ENCODE measurements around the gene RAB6A.

The RAB6A gene

DNA sequence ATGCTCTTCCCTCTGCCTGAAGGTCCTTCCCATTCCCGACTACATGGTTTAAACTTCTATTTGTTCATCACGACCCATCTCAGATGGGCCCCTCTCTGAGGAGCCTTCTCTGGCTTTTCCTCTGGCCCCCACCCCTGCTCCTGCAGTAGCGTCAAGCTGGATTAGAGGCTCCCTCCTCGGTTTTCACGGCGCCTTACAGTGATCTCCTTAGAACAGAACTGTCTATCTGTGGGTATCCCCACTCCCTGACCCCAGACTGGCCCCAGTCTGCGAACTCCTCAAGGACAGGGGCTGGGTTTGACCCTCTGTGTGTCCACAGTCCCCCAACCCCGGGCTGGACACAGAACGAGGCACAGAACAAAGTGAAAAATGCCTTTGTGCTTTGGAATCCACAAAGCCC lies 111.7 kb downstream of the RAB6A start:
- peaks cover 8% of the 10 kb centered on the region for H3K4me1 ChIP-seq (ENCODE audit: low read depth, poor library complexity, severe bottlenecking)
- no peak overlapping the region for H3K4me3 ChIP-seq (IDR thresholded peaks at IDR 0.05; ENCODE audit: insufficient read depth, low read depth, low read length)
- no peaks in the 10 kb centered on the region for H3K27me3 ChIP-seq (ENCODE audit: insufficient read depth, low read depth)
- H3K4me2 ChIP-seq: no peak overlapping the region
- H4K20me1 ChIP-seq (ENCODE audit: insufficient read depth): no peaks in the 10 kb centered on the region
- H3K79me2 ChIP-seq (ENCODE audit: insufficient read depth, low read depth): no peaks in the 10 kb centered on the region
- TF ChIP-seq, protein P1, sequence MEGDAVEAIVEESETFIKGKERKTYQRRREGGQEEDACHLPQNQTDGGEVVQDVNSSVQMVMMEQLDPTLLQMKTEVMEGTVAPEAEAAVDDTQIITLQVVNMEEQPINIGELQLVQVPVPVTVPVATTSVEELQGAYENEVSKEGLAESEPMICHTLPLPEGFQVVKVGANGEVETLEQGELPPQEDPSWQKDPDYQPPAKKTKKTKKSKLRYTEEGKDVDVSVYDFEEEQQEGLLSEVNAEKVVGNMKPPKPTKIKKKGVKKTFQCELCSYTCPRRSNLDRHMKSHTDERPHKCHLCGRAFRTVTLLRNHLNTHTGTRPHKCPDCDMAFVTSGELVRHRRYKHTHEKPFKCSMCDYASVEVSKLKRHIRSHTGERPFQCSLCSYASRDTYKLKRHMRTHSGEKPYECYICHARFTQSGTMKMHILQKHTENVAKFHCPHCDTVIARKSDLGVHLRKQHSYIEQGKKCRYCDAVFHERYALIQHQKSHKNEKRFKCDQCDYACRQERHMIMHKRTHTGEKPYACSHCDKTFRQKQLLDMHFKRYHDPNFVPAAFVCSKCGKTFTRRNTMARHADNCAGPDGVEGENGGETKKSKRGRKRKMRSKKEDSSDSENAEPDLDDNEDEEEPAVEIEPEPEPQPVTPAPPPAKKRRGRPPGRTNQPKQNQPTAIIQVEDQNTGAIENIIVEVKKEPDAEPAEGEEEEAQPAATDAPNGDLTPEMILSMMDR (conservative IDR thresholded peaks at IDR 0.05; ENCODE audit: low read depth, low read length): no peak
- no peak overlapping the region for H3K27ac ChIP-seq
- H3K9ac ChIP-seq: no peak overlapping the region
- H2AFZ ChIP-seq (ENCODE audit: low read depth): no peak overlapping the region
- no peaks in the 10 kb centered on the region for H3K36me3 ChIP-seq (ENCODE audit: insufficient read depth)

DNA sequence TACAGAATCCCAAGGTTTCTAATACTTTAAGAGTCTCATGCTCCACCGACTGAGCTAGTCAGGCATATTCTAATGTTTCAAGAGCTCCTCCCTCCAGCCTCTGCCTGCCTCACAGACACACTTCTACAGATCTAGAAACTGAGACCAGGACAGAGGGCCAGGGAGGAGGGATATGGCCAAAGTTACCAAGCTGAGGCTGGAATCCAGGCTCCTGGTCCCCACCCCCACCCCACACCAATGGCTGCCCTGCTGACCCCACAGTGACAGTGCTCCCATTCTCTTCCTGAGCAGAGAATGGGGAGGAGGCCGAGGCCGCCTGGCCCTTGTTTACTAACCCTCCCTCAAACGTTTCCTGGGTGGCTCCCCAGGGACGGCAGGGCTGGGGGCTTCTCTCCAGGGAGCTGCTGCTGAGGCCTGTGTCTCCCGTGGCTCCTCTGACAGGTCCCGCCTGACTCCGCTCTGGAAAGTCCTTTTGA lies 112.3 kb downstream of the RAB6A start:
- Histone ChIP-seq H3K4me1 (ENCODE audit: low read depth, poor library complexity, severe bottlenecking) (peaks cover 8% of the 10 kb centered on the region), H3K4me3 (IDR thresholded peaks at IDR 0.05; ENCODE audit: insufficient read depth, low read depth, low read length) (no peak overlapping the region)

DNA sequence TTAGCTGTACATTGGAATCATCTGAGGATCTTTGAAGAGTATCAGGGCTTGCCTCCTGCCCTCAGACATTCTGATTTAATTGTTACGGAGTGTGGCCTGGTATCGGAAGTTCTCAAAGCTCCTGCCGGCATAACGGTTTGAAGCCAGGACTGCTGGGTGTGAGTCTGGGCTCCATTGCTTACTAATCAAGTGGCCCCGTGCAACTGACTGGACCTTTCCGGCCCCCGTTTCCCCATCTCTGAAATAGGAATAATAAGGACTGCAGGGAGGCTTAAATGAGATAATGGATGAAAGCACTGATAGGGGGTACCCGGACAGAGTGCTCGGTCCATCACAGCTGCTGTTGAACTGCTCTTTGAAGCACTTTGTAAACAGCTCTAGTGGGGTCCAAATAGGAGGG lies 112.8 kb downstream of the RAB6A start:
- Histone ChIP-seq H2AFZ (ENCODE audit: low read depth) (peak overlapping the region; percentile 90; the same call in 1 of the 2 replicates), H3K4me2 (peak overlapping the region; percentile 88; the same call in 1 of the 2 replicates), H3K36me3 (ENCODE audit: insufficient read depth) (no peaks in the 10 kb centered on the region), H3K27me3 (ENCODE audit: insufficient read depth, low read depth) (no peaks in the 10 kb centered on the region), H3K4me1 (ENCODE audit: low read depth, poor library complexity, severe bottlenecking) (peaks cover 8% of the 10 kb centered on the region), H3K79me2 (ENCODE audit: insufficient read depth, low read depth) (no peaks in the 10 kb centered on the region), H3K9ac (no peak overlapping the region), H3K27ac (no peak overlapping the region), H3K4me3 (IDR thresholded peaks at IDR 0.05; ENCODE audit: insufficient read depth, low read depth, low read length) (no peak overlapping the region), H4K20me1 (ENCODE audit: insufficient read depth) (no peaks in the 10 kb centered on the region)
- TF ChIP-seq, protein P1 (conservative IDR thresholded peaks at IDR 0.05; ENCODE audit: low read depth, low read length): no peak

More for the DNA sequence above, 112.3 kb downstream of the RAB6A start:
- Histone ChIP-seq H3K79me2 (ENCODE audit: insufficient read depth, low read depth) (no peaks in the 10 kb centered on the region), H3K27ac (no peak overlapping the region), H2AFZ (ENCODE audit: low read depth) (no peak overlapping the region), H3K27me3 (ENCODE audit: insufficient read depth, low read depth) (no peaks in the 10 kb centered on the region), H3K9ac (no peak overlapping the region), H3K4me2 (no peak overlapping the region), H3K36me3 (ENCODE audit: insufficient read depth) (no peaks in the 10 kb centered on the region), H4K20me1 (ENCODE audit: insufficient read depth) (no peaks in the 10 kb centered on the region)
- TF ChIP-seq, protein P1 (conservative IDR thresholded peaks at IDR 0.05; ENCODE audit: low read depth, low read length): no peak

DNA sequence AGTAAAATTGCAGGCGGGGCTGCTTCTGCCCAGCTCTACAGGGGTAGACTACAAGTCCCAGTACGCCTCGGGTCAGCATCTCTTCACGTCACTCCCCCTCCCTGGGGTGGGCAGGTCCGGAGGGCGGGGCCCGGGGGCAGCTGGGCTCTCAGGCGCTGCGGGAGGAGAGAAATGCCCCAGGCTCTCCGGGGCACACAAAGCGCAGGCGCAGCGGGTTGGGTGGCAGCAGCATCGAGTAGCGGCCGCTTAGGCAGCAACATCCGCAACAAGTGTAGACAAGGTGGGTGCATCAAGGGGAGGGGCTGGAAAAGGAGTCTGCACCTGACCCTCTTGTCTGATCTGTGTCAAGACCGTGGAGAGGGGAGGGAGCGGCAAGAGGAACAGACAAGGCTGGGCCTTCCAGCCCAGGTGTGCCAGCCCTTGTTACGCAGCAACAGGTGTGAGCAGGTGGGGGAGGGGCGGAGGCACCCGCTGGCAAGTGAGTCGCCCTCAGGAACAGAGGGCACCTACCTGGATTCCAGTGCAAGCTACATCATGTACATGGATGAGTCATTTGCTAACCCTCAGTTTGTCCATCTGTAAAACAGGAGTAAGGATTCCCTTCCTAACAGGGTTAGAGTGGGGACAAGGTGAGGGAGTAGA lies 113.3 kb downstream of the RAB6A start:
- no peaks in the 10 kb centered on the region for H3K79me2 ChIP-seq (ENCODE audit: insufficient read depth, low read depth)
- H3K27me3 ChIP-seq (ENCODE audit: insufficient read depth, low read depth): no peaks in the 10 kb centered on the region
- H3K4me3 ChIP-seq (IDR thresholded peaks at IDR 0.05; ENCODE audit: insufficient read depth, low read depth, low read length): no peak overlapping the region
- H3K9ac ChIP-seq: no peak overlapping the region
- peak overlapping the region; percentile 88 for H3K4me2 ChIP-seq
- no peaks in the 10 kb centered on the region for H4K20me1 ChIP-seq (ENCODE audit: insufficient read depth)
- TF ChIP-seq, protein P1 (conservative IDR thresholded peaks at IDR 0.05; ENCODE audit: low read depth, low read length): no peak
- no peak overlapping the region for H3K27ac ChIP-seq
- no peaks in the 10 kb centered on the region for H3K36me3 ChIP-seq (ENCODE audit: insufficient read depth)
- H3K4me1 ChIP-seq (ENCODE audit: low read depth, poor library complexity, severe bottlenecking): peaks cover 8% of the 10 kb centered on the region
- peak overlapping the region; percentile 90 for H2AFZ ChIP-seq (ENCODE audit: low read depth)
